OCI-M2 (cell line): Measurements from ENCODE around the gene RSPH3.

Source experiments
- DNase-seq: peaks from one replicate; lab custom pipeline; 2025; ENCODE audit not compliant: unreplicated experiment; lab: John Stamatoyannopoulos, UW

Gene RSPH3

DNA sequence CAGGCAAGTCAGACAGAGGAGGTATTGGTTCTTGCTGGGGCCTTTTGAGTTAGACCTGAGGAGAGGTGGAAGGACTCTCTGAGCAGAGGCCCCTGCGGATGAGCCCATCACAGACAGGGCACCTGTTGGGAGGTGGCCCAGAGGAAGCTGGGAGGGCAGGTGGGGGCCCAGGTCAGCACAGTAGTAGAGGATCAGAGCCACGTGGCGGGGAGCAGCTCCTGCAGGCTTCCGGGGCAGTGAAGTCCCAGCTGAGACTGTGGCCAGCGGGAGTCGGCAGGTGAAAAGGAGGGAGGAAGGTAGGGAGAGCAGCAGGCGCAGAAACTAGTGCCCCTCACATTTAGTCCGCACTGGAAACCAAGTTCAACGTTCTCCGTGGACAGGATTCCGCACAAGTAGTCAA, 61.8 kb downstream of the RSPH3 start:
- DNase-seq = no peak

DNA sequence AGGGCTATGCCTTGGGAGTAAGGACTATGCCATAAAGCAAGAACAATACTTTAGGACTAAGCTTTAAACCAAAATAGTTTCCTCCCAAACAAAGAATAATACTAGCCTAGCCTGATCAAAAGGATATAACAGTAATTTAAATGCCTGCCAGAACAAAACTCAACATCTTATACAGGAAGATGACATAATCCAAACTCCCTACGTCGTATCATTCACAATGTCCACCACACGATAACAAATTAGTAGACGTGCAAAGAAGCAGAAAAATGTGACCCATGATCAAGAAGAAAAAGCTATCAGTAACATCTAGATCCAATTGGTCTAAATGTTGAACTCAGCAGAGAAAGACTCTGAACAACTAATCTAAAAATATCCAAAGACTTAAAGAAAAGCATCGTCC, 65.8 kb downstream of the RSPH3 start:
- DNase-seq = no peak

DNA sequence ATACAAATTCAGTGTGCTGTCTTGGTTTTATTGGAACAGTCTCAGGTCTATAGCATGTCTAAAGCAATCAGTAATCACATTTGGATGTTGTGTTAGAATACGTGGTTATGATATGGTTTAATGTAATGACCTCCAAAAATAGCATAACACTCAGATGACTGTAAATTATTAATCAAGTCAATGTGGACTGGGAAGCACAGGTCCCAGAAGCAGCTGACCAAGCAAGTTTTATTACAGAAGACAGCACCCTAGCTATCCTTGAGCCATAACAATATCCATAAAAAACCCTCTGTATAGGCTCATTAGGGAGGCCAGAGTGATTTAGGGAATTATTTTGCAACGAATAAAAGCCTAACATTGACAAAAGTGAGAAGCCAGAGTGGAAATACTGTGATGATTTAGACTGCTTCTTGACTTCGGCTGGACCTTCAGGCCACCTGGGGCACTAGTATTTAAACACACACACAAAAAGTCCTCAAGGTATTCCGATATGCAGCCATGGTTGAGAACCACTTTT, 66.9 kb downstream of the RSPH3 start:
- DNase-seq = no peak

DNA sequence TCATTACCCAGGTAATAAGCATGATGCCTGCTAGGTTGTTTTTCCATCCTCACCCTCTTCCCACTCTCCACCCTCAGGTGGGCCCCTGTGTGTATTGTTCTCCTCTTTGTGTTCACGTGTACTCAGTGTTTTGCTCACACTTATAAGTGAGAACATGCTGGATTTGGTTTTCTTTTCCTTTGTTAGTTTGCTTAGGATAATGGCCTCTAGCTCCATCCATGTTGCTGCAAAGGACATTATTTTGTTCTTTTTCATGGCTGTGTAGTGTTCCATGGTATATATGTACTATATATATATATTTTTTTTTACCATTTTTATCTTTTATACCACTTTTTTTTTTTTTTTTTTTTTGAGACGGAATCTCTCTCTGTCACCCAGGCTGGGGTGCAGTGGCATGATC, 71.9 kb downstream of the RSPH3 start:
- DNase-seq = no peak

DNA sequence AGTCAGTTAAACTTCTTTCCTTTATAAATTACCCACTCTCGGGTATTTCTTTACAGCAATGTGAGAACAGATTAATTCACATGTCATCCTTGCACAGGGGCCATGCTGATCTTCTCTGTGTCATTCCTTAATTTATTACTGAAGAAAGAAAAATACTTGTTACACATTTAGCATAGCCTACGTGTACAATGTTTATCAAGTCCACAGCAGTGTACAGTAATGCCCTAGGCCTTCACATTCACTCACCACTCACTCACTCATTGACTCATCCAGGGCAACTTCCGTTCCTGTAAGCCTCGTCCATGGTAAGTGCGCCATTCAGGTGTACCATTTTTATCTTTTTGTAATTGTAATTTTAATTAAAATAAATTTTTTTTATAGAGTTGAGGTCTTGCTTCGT, 73.6 kb downstream of the RSPH3 start:
- DNase-seq = no peak

DNA sequence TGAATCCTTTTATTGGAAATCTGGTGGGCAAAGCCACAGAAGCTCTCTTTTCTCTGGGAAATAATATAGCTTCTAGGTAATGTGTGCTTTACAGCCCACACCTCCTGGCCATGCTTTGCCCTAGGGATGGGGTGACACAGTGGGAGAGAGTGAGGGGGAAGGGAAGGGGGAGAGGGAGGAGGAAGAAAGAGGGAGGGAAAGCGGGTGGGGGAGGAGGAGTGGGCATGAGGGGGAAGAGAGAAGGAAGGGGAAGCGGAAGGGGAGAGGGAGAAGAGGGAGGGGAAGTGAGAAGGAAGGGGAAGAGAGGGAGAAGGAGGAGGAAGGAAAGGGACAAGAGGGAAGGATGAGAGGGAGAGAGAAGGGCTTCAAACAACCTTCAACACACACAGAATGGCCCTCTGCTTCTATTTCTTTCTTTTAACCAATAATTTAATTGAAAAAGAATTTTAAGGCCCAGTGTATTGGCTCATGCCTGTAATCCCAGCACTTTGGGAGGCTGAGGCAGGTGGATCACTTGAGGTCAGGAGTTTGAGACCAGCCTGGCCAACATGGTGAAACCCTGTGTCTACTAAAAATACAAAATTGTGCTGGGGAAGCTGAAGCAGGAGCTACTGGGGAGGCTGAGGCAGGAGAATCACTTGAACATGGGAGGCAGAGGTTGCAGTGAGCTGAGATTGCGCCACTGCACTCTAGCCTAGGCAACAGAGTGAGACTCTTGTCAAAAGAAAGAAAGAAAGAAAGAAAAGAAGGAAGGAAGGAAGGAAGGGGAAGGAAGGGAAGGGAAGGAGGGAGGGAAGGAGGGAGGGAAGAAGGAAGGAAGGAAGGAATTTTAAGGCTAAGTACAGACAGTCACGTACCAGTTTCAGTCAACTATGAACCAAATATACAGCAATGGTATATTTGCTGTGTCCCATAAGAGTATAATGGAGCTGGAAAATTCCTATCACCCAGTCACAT, 75.2 kb downstream of the RSPH3 start:
- DNase-seq = no peak

DNA sequence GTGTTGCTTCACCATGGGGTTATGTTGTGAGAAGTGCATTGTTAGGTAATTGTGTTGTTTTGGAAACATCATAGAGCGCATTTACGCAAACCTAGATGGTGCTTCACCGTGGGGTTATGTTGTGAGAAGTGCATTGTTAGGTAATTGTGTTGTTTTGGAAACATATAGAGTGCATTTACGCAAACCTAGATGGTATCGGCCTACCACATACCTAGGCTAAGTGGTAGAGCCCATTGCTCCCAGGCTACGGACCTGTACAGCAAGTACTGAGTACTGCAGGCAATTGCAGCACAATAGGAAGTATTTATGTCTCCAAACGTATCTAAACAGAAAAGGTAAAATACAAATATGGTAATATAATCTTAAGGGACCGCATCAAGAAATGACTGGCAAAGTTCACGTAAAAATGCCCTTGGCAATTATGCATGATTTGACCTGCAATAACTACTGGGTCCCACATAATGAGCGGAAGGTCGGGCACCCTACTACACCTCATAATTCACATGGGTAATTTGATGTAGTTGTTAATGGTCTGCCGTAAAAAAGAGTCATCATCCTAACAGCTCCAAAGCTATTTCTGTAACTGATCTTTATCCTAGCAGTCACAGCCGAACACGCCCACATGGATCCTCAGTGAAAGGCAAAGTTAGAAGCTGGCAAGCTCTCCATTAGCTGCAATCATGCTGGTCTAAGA, 76.0 kb downstream of the RSPH3 start:
- no peak for DNase-seq
